Esophagus (tissue), 2 donors: ENCODE data around the gene LIPT2. TPM values are rescaled to one million over a fixed set of nuclear protein-coding genes. Genes with fewer than 3 reads are reported as not detected.
A peak's percentile ranks its signal among the peaks of the same experiment; 100 is the strongest.

Experiments used
- H3K27ac ChIP-seq, 2 donors: one replicate each; pipeline ENCODE4 v1.5.1; 2013; ENCODE audit warnings: low read depth in 2 of 2, mild to moderate bottlenecking in 2 of 2, inconsistent platforms in 1 of 2, low read length in 1 of 2, moderate library complexity in 1 of 2
- H3K27me3 ChIP-seq, 2 donors: one replicate each; pipeline ENCODE4 v1.6.1; 2013; ENCODE audit warnings: low read length in 2 of 2, control low read depth in 1 of 2, mild to moderate bottlenecking in 1 of 2; ENCODE audit not compliant: insufficient read depth in 2 of 2, control insufficient read depth in 1 of 2
- H3K36me3 ChIP-seq, 2 donors: one replicate each; pipeline ENCODE4 v1.6.1; 2013; ENCODE audit warnings: low read length in 1 of 2; ENCODE audit not compliant: control insufficient read depth in 2 of 2, insufficient read depth in 2 of 2
- H3K4me1 ChIP-seq, 2 donors: one replicate each; pipeline ENCODE4 v1.6.1; 2013; ENCODE audit warnings: low read length in 1 of 2; ENCODE audit not compliant: control insufficient read depth in 2 of 2, insufficient read depth in 2 of 2
- H3K4me3 ChIP-seq, 2 donors: one replicate each; pipeline ENCODE4 v1.5.1; 2013; ENCODE audit warnings: low read length in 2 of 2, mild to moderate bottlenecking in 2 of 2, low read depth in 1 of 2, moderate library complexity in 1 of 2
- H3K9me3 ChIP-seq, 2 donors: one replicate each; pipeline ENCODE4 v1.6.1; 2013; ENCODE audit warnings: mild to moderate bottlenecking in 2 of 2, low read depth in 1 of 2, low read length in 1 of 2, moderate library complexity in 1 of 2; ENCODE audit not compliant: control insufficient read depth in 2 of 2, insufficient read depth in 1 of 2
- WGBS, 2 donors: extraction: QIAGEN DNeasy Blood & Tissue Kit; methylation state at CpG; one replicate each; pipeline ENCODE4 v1.1.7; 2013; 5-methylcytosine and 5-hydroxymethylcytosine counted together
- polyA plus RNA-seq, 2 donors: library from polyadenylated mRNA; stranded (reverse); fragments of 200-250 nt; gene quantifications; one replicate each; pipeline ENCODE4 v1.2.3, GENCODE V29; 2013
- donor health status: healthy with polysubstance abuse.
- donor health status: Bipolar disorder and iron deficiency.

Gene LIPT2
- polyA plus RNA-seq, 2 donors: 1.5 to 2.5 TPM

DNA sequence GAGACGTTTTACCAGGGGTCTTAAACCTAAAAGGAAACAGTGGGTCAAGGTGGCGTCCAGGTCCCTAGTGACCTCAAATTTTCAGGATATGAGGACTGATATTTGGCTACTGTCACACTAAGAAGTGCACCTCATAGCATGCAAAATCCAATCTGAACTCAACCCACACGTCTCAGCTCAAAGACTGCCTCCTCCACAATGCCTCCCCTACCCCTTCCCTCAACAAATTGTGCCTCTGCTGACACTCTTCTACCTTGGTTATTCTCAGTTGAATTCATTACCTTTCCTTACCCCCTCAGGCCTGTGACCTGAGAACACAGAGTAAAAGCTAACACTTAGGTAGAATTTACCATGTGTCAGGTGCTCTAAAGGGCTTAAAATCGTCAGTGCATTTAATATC is 12.4 kb upstream of the LIPT2 start:
- 86 to 88% methylated on average over 4 of the region's 4 CpGs for WGBS, 2 donors
- H3K4me1 ChIP-seq: peaks cover 0 to 3% of the 10 kb centered on the region in 2 donors
- no peak overlapping the region for H3K4me3 ChIP-seq
- H3K9me3 ChIP-seq: no peaks in the 10 kb centered on the region
- H3K27me3 ChIP-seq: no peaks in the 10 kb centered on the region
- H3K36me3 ChIP-seq: no peaks in the 10 kb centered on the region
- H3K27ac ChIP-seq: no peak overlapping the region

- Histone ChIP-seq H3K27ac (no peak overlapping the region), H3K27me3 (no peaks in the 10 kb centered on the region), H3K4me1 (peaks cover 0 to 3% of the 10 kb centered on the region in 2 donors), H3K36me3 (no peaks in the 10 kb centered on the region), H3K9me3 (no peaks in the 10 kb centered on the region), H3K4me3 (no peak overlapping the region)
- 79 to 93% methylated on average over 1 of the region's 1 CpG for WGBS, 2 donors
These were observed 10.7 kb upstream of the LIPT2 start for GRCh38 chr11:74504100-74504691.

DNA sequence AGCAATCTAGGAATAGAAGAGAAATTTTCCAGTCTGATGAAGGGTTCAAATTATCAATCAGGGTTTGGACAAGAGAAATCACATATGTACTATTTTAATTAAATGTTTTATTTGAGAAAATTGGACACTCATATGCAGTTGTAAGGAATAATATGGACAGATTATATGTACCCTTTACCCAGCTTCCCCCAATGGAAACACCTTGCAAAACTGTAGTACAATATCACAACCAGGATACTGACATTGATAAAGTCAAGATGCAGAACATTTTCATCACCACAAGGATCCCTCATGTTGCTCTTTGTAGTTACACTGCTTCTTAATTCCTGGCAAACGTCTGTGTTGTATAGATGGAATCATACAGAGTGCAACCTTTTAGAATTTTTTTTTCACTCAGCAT is 1.4 kb upstream of the LIPT2 start:
- peaks cover 0 to 2% of the 10 kb centered on the region in 2 donors for H3K4me1 ChIP-seq
- H3K9me3 ChIP-seq: no peaks in the 10 kb centered on the region
- no peaks in the 10 kb centered on the region for H3K36me3 ChIP-seq
- no peak overlapping the region for H3K27ac ChIP-seq
- H3K27me3 ChIP-seq: no peaks in the 10 kb centered on the region
- H3K4me3 ChIP-seq: no peak overlapping the region
- WGBS, 2 donors: 93 to 94% methylated on average over 1 of the region's 1 CpG

- H3K9me3 ChIP-seq: no peaks in the 10 kb centered on the region
- H3K36me3 ChIP-seq: no peaks in the 10 kb centered on the region
- 6 to 9% methylated on average over 14 of the region's 14 CpGs for WGBS, 2 donors
- H3K4me1 ChIP-seq: peaks cover 0 to 2% of the 10 kb centered on the region in 2 donors
- H3K27ac ChIP-seq: peak overlapping the region; percentile 99 to 100
- no peaks in the 10 kb centered on the region for H3K27me3 ChIP-seq
- peak overlapping the region; percentile 73 to 94 for H3K4me3 ChIP-seq
These were observed 487 bp upstream of the LIPT2 start for GRCh38 chr11:74493791-74494630.

GRCh38 chr11:74492084-74492483 is 1.4 kb downstream of the LIPT2 start:
- Histone ChIP-seq H3K4me1 (peaks cover 0 to 2% of the 10 kb centered on the region in 2 donors), H3K4me3 (no peak overlapping the region), H3K36me3 (no peaks in the 10 kb centered on the region), H3K9me3 (no peaks in the 10 kb centered on the region), H3K27me3 (no peaks in the 10 kb centered on the region), H3K27ac (no peak overlapping the region)
- 91 to 93% methylated on average over 11 of the region's 11 CpGs for WGBS, 2 donors

- Histone ChIP-seq H3K27ac (no peak overlapping the region), H3K36me3 (no peaks in the 10 kb centered on the region), H3K9me3 (no peaks in the 10 kb centered on the region), H3K4me1 (peaks cover 0 to 2% of the 10 kb centered on the region in 2 donors), H3K4me3 (no peak overlapping the region), H3K27me3 (no peaks in the 10 kb centered on the region)
- 89% methylated on average over 4 of the region's 4 CpGs for WGBS, 2 donors
These were observed 2.6 kb downstream of the LIPT2 start for GRCh38 chr11:74490941-74491340.

DNA sequence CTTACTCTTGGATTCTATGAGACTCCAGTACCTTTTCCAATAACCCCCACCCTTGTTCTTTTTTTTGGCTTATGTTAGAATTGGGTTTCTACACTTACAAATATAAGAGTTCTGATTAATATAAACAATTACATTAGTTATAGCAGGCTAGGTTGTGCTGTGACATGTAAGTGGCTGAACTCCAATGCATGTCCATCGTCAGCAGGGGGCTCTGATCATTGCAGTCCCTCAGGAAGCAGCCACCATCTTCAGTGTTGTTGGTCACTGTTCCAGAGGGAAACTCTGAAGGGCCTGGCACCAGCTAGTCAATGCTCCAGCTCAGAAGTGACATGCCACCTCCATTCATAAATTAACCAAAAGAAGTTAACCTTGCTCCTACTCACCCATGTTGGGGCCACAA is 5.6 kb downstream of the LIPT2 start:
- no peaks in the 10 kb centered on the region for H3K27me3 ChIP-seq
- no peaks in the 10 kb centered on the region for H3K9me3 ChIP-seq
- H3K27ac ChIP-seq: no peak overlapping the region
- H3K4me3 ChIP-seq: no peak overlapping the region
- 67 to 93% methylated on average over 1 of the region's 1 CpG for WGBS, 2 donors
- H3K36me3 ChIP-seq: no peaks in the 10 kb centered on the region
- peaks cover 0 to 2% of the 10 kb centered on the region in 2 donors for H3K4me1 ChIP-seq

DNA sequence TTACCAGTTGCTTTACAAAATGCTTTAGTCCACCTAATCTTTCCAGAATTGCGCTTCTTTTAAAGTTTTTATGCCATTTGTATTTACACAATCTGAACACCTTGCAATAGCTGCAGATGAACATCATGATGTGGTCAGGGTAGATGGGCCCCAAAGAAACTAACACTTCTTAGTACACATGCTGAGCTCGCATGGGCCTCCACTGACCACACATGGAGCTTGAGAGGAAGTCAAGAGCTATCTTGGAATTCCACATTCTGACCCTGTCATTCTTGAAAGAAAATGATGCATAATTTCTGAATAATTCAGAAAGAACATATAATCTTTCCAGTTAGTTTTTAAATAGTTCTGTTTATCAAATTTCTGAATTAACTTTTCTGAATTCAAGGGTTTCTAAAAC is 7.7 kb downstream of the LIPT2 start:
- Histone ChIP-seq H3K27ac (no peak overlapping the region), H3K27me3 (no peaks in the 10 kb centered on the region), H3K9me3 (no peaks in the 10 kb centered on the region), H3K4me1 (no peaks in the 10 kb centered on the region), H3K4me3 (no peak overlapping the region), H3K36me3 (no peaks in the 10 kb centered on the region)
- WGBS, 2 donors: 87 to 89% methylated on average over 2 of the region's 2 CpGs

DNA sequence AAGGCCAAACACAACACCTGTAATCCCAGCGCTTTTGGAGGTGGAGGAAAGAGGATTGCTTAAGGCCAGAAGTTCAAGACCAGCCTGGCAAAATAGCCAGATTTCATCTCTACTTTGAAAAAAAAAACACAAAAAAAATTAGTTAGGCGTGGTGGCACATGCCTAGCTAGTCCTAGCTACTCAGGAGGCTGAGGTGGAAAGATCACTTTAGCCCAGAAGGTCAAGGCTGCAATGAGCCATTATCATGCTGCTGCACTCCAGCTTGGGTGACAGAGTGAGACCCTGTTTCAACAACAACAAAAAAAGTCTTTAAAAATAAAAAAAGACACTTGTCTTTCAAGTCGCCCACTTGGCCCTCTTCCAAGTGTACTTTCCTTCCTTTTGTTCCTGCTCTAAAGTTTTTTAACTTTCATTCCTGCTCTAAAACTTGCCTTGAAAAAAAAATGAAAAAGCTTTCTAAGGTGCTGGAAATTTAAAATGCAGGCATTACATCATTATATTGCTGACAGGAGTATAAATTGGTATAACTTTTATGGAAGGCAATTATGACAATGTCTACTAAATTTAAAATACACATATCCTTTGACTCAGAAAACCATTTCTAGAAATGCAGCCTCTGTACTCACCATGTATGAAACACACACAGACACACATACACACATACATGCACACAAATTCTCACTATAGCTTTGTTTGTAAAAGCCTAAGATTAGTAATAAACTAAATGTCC is 12.7 kb downstream of the LIPT2 start:
- Histone ChIP-seq H3K27me3 (peaks cover 0 to 5% of the 10 kb centered on the region in 2 donors), H3K27ac (no peak overlapping the region), H3K9me3 (no peaks in the 10 kb centered on the region), H3K36me3 (no peaks in the 10 kb centered on the region), H3K4me1 (no peaks in the 10 kb centered on the region), H3K4me3 (no peak overlapping the region)
- WGBS, 2 donors: 53 to 55% methylated on average over 3 of the region's 3 CpGs
